Lung (tissue), 12 donors: ENCODE results near the gene RGS7. TPM values are rescaled to one million over a fixed set of nuclear protein-coding genes. Genes with fewer than 3 reads are reported as not detected.

Source experiments
- ATAC-seq: fragments of 200-7000 bp; cut with Tn5 transposase; one replicate; pipeline ENCODE4 v1.9.1; 2020; ENCODE audit warnings: moderate number of reproducible peaks; ENCODE audit not compliant: insufficient read depth, low FRiP score
- DNase-seq, 3 donors: peaks; one replicate each; pipeline ENCODE4 v3.0.0-alpha.2; 2013 to 2017
- H3K27ac ChIP-seq, 2 donors: one replicate each; pipeline ENCODE4 v1.5.1; 2013; ENCODE audit warnings: mild to moderate bottlenecking in 2 of 2, moderate library complexity in 2 of 2, control low read depth in 1 of 2, inconsistent platforms in 1 of 2, low read depth in 1 of 2, low read length in 1 of 2
- H3K27me3 ChIP-seq, 3 donors: one replicate each; pipeline ENCODE4 v1.5.1; 2013; ENCODE audit warnings: low read length in 2 of 3; ENCODE audit not compliant: control insufficient read depth in 3 of 3, insufficient read depth in 3 of 3
- H3K36me3 ChIP-seq, 4 donors: one replicate each; pipeline ENCODE4 v1.5.1; 2013; ENCODE audit warnings: low read length in 4 of 4, mild to moderate bottlenecking in 1 of 4, moderate library complexity in 1 of 4; ENCODE audit not compliant: control insufficient read depth in 4 of 4, insufficient read depth in 4 of 4
- H3K4me1 ChIP-seq, 5 donors: one replicate each; pipeline ENCODE4 v1.5.1; 2013; ENCODE audit warnings: low read length in 5 of 5, mild to moderate bottlenecking in 2 of 5, moderate library complexity in 1 of 5; ENCODE audit not compliant: control insufficient read depth in 5 of 5, insufficient read depth in 5 of 5
- H3K4me3 ChIP-seq: one replicate; pipeline ENCODE4 v1.5.1; 2013; ENCODE audit warnings: mild to moderate bottlenecking, control low read depth, moderate library complexity
- H3K9ac ChIP-seq, 2 donors: one replicate each; pipeline ENCODE4 v1.5.1; 2013; ENCODE audit warnings: low read length in 2 of 2, control low read depth in 1 of 2; ENCODE audit not compliant: insufficient read depth in 1 of 2
- H3K9me3 ChIP-seq, 4 donors: one replicate each; pipeline ENCODE4 v1.5.1; 2013; ENCODE audit warnings: low read length in 3 of 4, mild to moderate bottlenecking in 1 of 4, moderate library complexity in 1 of 4; ENCODE audit not compliant: control insufficient read depth in 4 of 4, insufficient read depth in 3 of 4
- WGBS, 2 donors: extraction: QIAGEN DNeasy Blood & Tissue Kit; methylation state at CpG; one replicate each; pipeline ENCODE4 v1.1.7; 2013; 5-methylcytosine and 5-hydroxymethylcytosine counted together
- polyA plus RNA-seq, 2 donors: library from polyadenylated mRNA; stranded (reverse); fragments of 200-250 nt; gene quantifications; one replicate each; pipeline ENCODE4 v1.2.1, GENCODE V29; 2013
- total RNA-seq, 2 donors: library from RNA; depleted of rRNA in 1 of 2; stranded (reverse); fragments of >200 nt in 1 of 2; gene quantifications; one replicate each; pipeline ENCODE4 v1.2.1, GENCODE V29; 2014 to 2021
- TF ChIP-seq, protein P1 (sequence below): IDR thresholded peaks from 2 replicates; pipeline ENCODE4 v1.5.1; 2012; ENCODE audit warnings: mild to moderate bottlenecking; ENCODE audit errors: control extremely low read depth, extremely low read depth
- donor health status: control.
- donor health status: control.
- donor health status: Bipolar disorder and iron deficiency.
- donor health status: healthy.
- donor health status: DM: yes; HTN: yes; CAD: no.

The RGS7 gene
- total and polyA plus RNA-seq, 4 donors, result 0.06 to 0.25 (median 0.08) TPM; not detected in 1

DNA sequence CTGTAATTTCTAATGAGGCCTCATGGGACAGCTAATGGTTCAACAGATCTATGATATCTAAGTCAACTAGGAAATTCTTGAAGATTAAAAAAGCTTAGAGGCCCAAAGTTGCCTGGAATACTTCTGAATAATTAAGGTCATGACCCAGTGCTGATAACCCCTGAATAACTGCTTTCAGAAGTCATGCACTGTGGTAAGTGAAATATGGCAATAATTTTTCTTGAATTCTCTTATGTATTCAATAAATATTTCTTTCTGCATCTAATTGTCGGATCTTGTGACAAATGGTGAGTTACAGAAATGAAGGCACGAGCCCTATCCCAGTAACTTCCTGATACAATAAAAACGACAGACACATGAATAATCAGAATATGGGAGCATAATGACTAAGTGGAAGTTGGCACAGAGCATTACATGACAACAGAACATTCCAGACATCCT is 525.8 kb downstream of the RGS7 start:
- Histone ChIP-seq H3K9me3 (no peaks in the 10 kb centered on the region), H3K4me3 (no peak overlapping the region), H3K4me1 (no peaks in the 10 kb centered on the region), H3K36me3 (no peaks in the 10 kb centered on the region), H3K27me3 (no peaks in the 10 kb centered on the region), H3K9ac (no peak overlapping the region), H3K27ac (no peak overlapping the region)
- DNase-seq (no peak), ATAC-seq (no peak)
- 58 to 68% methylated on average over 3 of the region's 3 CpGs for WGBS, 2 donors
- TF ChIP-seq, protein P1, sequence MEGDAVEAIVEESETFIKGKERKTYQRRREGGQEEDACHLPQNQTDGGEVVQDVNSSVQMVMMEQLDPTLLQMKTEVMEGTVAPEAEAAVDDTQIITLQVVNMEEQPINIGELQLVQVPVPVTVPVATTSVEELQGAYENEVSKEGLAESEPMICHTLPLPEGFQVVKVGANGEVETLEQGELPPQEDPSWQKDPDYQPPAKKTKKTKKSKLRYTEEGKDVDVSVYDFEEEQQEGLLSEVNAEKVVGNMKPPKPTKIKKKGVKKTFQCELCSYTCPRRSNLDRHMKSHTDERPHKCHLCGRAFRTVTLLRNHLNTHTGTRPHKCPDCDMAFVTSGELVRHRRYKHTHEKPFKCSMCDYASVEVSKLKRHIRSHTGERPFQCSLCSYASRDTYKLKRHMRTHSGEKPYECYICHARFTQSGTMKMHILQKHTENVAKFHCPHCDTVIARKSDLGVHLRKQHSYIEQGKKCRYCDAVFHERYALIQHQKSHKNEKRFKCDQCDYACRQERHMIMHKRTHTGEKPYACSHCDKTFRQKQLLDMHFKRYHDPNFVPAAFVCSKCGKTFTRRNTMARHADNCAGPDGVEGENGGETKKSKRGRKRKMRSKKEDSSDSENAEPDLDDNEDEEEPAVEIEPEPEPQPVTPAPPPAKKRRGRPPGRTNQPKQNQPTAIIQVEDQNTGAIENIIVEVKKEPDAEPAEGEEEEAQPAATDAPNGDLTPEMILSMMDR, result no peak

GRCh38 chr1:240829487-240829886 is 527.5 kb downstream of the RGS7 start:
- no peak for DNase-seq

GRCh38 chr1:240827786-240828185 is 529.2 kb downstream of the RGS7 start:
- Histone ChIP-seq H3K9ac (no peak overlapping the region), H3K36me3 (no peaks in the 10 kb centered on the region), H3K9me3 (peaks cover 0 to 5% (median 0%) of the 10 kb centered on the region in 4 donors), H3K4me3 (no peak overlapping the region), H3K4me1 (no peaks in the 10 kb centered on the region), H3K27ac (no peak overlapping the region), H3K27me3 (no peaks in the 10 kb centered on the region)
- no peak for DNase-seq
- 79 to 85% methylated on average over 1 of the region's 1 CpG for WGBS, 2 donors
- TF ChIP-seq, protein P1, result no peak
- ATAC-seq, result no peak

More at GRCh38 chr1:240829487-240829886, 527.5 kb downstream of the RGS7 start:
- Histone ChIP-seq H3K36me3 (no peaks in the 10 kb centered on the region), H3K27ac (no peak overlapping the region), H3K9me3 (no peaks in the 10 kb centered on the region), H3K4me3 (no peak overlapping the region), H3K27me3 (no peaks in the 10 kb centered on the region), H3K9ac (no peak overlapping the region), H3K4me1 (no peaks in the 10 kb centered on the region)
- 82 to 88% methylated on average over 3 of the region's 3 CpGs for WGBS, 2 donors
- no peak for ATAC-seq
- TF ChIP-seq, protein P1, result no peak

DNA sequence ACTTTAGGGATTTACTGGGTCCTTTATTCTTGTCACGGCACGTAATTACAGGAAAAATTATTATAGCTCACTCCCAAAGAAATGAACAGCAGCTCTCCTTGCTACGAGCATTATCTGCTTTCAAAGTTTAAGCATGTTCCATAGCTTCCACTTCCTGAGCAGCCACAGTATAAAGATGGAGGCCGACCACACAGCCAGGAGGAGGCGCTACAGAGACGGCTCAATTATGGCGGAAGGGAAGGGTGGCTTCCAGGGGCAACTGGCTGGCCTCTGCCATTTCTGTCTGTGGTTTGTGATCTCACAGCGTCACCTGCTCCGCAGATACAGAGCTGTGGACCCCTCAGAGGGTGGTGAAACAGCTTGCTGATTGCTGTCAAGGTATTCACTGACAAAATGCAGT is 532.8 kb downstream of the RGS7 start:
- WGBS, 2 donors, result 81 to 82% methylated on average over 9 of the region's 9 CpGs
- Histone ChIP-seq H3K9me3 (peaks cover 0 to 5% (median 0%) of the 10 kb centered on the region in 4 donors), H3K27ac (no peak overlapping the region), H3K36me3 (no peaks in the 10 kb centered on the region), H3K9ac (no peak overlapping the region), H3K4me3 (no peak overlapping the region), H3K4me1 (no peaks in the 10 kb centered on the region), H3K27me3 (no peaks in the 10 kb centered on the region)
- DNase-seq (no peak), ATAC-seq (no peak)
- TF ChIP-seq, protein P1, result no peak
